Sigmoid colon (tissue), 4 donors: Measurements from ENCODE around the gene MAPK12.

ENCODE experiments used
- EP300 ChIP-seq, 4 donors: sonication (generic); formaldehyde crosslinking; IDR thresholded peaks; one replicate each; pipeline ENCODE4 v1.6.1; 2017; ENCODE audit warnings: antibody characterized with exemption in 4 of 4
- POLR2A ChIP-seq, 2 donors: fragments of 450-650 bp; IDR thresholded peaks; one replicate each; pipeline ENCODE4 v1.6.1; 2016; ENCODE audit warnings: antibody characterized with exemption in 2 of 2, mild to moderate bottlenecking in 2 of 2, moderate library complexity in 2 of 2
- TF ChIP-seq, protein P1 (sequence below), 4 experiments: fragments of 450-650 bp in 3 of 4; fragments of 200-600 bp in 1 of 4; IDR thresholded peaks; one replicate each; pipeline ENCODE4 v1.5.1; 2016 to 2019; ENCODE audit warnings: antibody characterized with exemption in 4 of 4, mild to moderate bottlenecking in 3 of 4, moderate library complexity in 2 of 4

DNA sequence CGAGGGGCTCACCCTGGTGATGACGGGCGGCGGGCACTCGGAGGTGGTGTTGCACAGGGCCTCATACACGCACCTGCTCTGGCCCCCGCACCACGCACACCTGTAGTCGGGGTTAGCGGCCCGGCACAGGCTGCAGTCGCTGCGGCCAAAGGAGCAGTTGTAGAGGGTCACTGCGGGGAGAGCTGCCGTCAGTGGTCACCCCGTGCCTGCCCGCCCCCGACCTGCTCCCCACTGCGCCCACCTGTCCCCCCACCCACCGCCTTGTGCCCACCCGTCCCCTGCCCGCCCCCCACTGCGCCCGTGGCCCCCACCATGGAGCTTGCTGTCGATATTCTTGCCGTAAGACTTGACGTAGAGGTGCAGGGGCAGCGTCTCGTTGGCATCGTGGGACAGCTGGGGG lies 22.3 kb upstream of the MAPK12 start:
- TF ChIP-seq, protein P1, sequence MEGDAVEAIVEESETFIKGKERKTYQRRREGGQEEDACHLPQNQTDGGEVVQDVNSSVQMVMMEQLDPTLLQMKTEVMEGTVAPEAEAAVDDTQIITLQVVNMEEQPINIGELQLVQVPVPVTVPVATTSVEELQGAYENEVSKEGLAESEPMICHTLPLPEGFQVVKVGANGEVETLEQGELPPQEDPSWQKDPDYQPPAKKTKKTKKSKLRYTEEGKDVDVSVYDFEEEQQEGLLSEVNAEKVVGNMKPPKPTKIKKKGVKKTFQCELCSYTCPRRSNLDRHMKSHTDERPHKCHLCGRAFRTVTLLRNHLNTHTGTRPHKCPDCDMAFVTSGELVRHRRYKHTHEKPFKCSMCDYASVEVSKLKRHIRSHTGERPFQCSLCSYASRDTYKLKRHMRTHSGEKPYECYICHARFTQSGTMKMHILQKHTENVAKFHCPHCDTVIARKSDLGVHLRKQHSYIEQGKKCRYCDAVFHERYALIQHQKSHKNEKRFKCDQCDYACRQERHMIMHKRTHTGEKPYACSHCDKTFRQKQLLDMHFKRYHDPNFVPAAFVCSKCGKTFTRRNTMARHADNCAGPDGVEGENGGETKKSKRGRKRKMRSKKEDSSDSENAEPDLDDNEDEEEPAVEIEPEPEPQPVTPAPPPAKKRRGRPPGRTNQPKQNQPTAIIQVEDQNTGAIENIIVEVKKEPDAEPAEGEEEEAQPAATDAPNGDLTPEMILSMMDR (IDR thresholded peaks at IDR 0.05): no peak
- TF ChIP-seq POLR2A (IDR thresholded peaks at IDR 0.05) (no peak), EP300 (IDR thresholded peaks at IDR 0.05) (no peak)
